ENCODE results near the gene C13orf42.

Gene C13orf42

DNA sequence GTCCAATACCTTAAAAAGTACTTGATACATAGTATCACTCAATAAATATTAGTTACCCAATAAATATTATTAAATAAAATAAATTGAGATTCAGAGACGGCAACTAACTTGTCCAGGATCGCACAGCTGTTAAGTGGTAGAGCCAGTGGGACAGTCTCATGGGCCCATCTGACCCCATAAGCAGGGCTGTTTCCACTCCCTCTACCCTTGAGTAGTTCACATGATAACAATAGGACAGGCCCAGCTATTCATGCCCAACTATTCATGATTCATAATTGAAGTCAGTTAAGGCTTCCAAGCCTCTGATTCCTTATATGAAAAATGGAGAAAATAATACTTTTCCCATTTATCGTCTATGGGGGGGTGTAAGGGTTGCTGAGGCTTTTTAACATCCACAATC is 78.2 kb downstream of the C13orf42 start:
- no peak for DNase-seq

Measured in effector CD8-positive, alpha-beta T cell (primary cell).